ENCODE data around the gene SMNDC1.
"Not testable (repeated sequence)": the region's sequence is repeated elsewhere in the genome, so short reads cannot be mapped to it uniquely, and the experiment has no call there.

DNA sequence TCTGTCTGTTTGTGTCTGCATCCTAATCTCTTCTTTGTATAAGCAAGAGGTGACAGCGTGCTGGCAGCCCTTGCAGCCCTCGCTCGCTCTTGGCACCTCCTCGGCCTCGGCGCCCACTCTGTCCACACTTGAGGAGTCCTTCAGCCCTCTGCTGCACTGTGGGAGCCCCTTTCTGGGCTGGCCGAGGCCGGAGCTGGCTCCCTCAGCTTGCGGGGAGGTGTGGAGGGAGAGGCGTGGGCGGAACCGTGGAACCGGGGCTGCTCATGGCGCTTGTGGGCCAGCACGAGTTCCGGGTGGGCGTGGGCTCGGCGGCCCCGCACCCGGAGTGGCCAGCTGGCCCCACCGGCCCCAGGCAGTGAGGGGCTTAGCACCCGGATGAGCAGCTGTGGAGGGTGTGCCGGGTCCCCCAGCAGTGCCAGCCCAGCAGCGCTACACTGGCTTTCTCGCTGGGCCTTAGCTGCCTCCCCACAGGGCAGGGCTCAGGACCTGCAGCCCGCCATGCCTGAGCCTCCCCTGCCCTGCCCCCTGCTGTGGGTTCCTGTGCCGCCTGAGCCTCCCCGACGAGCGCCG is 26.6 kb upstream of the SMNDC1 start:
- TF ChIP-seq FOXS1 (CRISPR knock-in tag; IDR thresholded peaks at IDR 0.05); BHLHE40 (IDR thresholded peaks at IDR 0.05; ENCODE audit: low read depth, low read length); FOSL2 (IDR thresholded peaks at IDR 0.05); FOSL2 (CRISPR knock-in tag; IDR thresholded peaks at IDR 0.05); RCOR1 (IDR thresholded peaks at IDR 0.05; ENCODE audit: low read depth, low read length); EP300 (IDR thresholded peaks at IDR 0.05): not testable (repeated sequence)
- TF ChIP-seq, protein P1, sequence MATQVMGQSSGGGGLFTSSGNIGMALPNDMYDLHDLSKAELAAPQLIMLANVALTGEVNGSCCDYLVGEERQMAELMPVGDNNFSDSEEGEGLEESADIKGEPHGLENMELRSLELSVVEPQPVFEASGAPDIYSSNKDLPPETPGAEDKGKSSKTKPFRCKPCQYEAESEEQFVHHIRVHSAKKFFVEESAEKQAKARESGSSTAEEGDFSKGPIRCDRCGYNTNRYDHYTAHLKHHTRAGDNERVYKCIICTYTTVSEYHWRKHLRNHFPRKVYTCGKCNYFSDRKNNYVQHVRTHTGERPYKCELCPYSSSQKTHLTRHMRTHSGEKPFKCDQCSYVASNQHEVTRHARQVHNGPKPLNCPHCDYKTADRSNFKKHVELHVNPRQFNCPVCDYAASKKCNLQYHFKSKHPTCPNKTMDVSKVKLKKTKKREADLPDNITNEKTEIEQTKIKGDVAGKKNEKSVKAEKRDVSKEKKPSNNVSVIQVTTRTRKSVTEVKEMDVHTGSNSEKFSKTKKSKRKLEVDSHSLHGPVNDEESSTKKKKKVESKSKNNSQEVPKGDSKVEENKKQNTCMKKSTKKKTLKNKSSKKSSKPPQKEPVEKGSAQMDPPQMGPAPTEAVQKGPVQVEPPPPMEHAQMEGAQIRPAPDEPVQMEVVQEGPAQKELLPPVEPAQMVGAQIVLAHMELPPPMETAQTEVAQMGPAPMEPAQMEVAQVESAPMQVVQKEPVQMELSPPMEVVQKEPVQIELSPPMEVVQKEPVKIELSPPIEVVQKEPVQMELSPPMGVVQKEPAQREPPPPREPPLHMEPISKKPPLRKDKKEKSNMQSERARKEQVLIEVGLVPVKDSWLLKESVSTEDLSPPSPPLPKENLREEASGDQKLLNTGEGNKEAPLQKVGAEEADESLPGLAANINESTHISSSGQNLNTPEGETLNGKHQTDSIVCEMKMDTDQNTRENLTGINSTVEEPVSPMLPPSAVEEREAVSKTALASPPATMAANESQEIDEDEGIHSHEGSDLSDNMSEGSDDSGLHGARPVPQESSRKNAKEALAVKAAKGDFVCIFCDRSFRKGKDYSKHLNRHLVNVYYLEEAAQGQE (IDR thresholded peaks at IDR 0.05) = not testable (repeated sequence)
- TF ChIP-seq, protein P2, sequence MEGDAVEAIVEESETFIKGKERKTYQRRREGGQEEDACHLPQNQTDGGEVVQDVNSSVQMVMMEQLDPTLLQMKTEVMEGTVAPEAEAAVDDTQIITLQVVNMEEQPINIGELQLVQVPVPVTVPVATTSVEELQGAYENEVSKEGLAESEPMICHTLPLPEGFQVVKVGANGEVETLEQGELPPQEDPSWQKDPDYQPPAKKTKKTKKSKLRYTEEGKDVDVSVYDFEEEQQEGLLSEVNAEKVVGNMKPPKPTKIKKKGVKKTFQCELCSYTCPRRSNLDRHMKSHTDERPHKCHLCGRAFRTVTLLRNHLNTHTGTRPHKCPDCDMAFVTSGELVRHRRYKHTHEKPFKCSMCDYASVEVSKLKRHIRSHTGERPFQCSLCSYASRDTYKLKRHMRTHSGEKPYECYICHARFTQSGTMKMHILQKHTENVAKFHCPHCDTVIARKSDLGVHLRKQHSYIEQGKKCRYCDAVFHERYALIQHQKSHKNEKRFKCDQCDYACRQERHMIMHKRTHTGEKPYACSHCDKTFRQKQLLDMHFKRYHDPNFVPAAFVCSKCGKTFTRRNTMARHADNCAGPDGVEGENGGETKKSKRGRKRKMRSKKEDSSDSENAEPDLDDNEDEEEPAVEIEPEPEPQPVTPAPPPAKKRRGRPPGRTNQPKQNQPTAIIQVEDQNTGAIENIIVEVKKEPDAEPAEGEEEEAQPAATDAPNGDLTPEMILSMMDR (IDR thresholded peaks at IDR 0.05) = not testable (repeated sequence)
- TF ChIP-seq, protein P3, sequence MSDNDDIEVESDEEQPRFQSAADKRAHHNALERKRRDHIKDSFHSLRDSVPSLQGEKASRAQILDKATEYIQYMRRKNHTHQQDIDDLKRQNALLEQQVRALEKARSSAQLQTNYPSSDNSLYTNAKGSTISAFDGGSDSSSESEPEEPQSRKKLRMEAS (IDR thresholded peaks at IDR 0.05) = not testable (repeated sequence)
